Activated CD4-positive, alpha-beta T cell treated with anti-CD3 and anti-CD28 coated beads, Interleukin-2, amount 50 U/mL, for 48 hours (primary cell): Measurements from ENCODE around the gene TMEM150C.

ENCODE experiments used
- DNase-seq, 2 experiments: peaks; one replicate each; pipeline ENCODE4 v3.0.0-alpha.2; 2020

The TMEM150C gene

GRCh38 chr4:82561786-82562563 lies at the start of gene TMEM150C:
Gene TMEM150C (minus strand): TSS chr4:82561988. CDS start chr4:82504657, 57,331 bp downstream.
- DNase-seq: peak; percentile 3 to 4

GRCh38 chr4:82611527-82611926 lies 49.7 kb upstream of the TMEM150C start:
- DNase-seq: no peak

GRCh38 chr4:82610041-82610440 lies 48.3 kb upstream of the TMEM150C start:
- no peak for DNase-seq

- DNase-seq: no peak
Measured at GRCh38 chr4:82606622-82607021, 44.8 kb upstream of the TMEM150C start.

GRCh38 chr4:82604522-82604921 lies 42.7 kb upstream of the TMEM150C start:
- no peak for DNase-seq

GRCh38 chr4:82601242-82602015 lies 39.6 kb upstream of the TMEM150C start:
- DNase-seq: no peak

GRCh38 chr4:82599336-82599735 lies 37.5 kb upstream of the TMEM150C start:
- DNase-seq: no peak

GRCh38 chr4:82594456-82594855 lies 32.7 kb upstream of the TMEM150C start:
- no peak for DNase-seq

GRCh38 chr4:82593411-82593810 lies 31.6 kb upstream of the TMEM150C start:
- no peak for DNase-seq

GRCh38 chr4:82592639-82593038 lies 30.9 kb upstream of the TMEM150C start:
- DNase-seq: no peak

- no peak for DNase-seq
Measured at GRCh38 chr4:82591592-82591991, 29.8 kb upstream of the TMEM150C start.

- no peak for DNase-seq
Measured at GRCh38 chr4:82589756-82590155, 28.0 kb upstream of the TMEM150C start.

GRCh38 chr4:82588771-82589270 lies 27.0 kb upstream of the TMEM150C start:
- DNase-seq: no peak

GRCh38 chr4:82587826-82588540 lies 26.2 kb upstream of the TMEM150C start:
- no peak for DNase-seq

- DNase-seq: no peak
Measured at GRCh38 chr4:82585690-82586435, 24.1 kb upstream of the TMEM150C start.

- no peak for DNase-seq
Measured at GRCh38 chr4:82584931-82585330, 23.1 kb upstream of the TMEM150C start.

GRCh38 chr4:82583897-82584587 lies 22.3 kb upstream of the TMEM150C start:
- DNase-seq: no peak

GRCh38 chr4:82579932-82580331 lies 18.1 kb upstream of the TMEM150C start:
- no peak for DNase-seq

- no peak for DNase-seq
Measured at GRCh38 chr4:82578935-82579334, 17.1 kb upstream of the TMEM150C start.

GRCh38 chr4:82577451-82577850 lies 15.7 kb upstream of the TMEM150C start:
- no peak for DNase-seq

- DNase-seq: no peak
Measured at GRCh38 chr4:82569727-82570126, 7.9 kb upstream of the TMEM150C start.

- DNase-seq: no peak
Measured at GRCh38 chr4:82569076-82569475, 7.3 kb upstream of the TMEM150C start.
